Occipital lobe (tissue), 2 donors: ENCODE results near the gene KCNK17. TPM values are rescaled to one million over a fixed set of nuclear protein-coding genes. Genes with fewer than 3 reads are reported as not detected.
A peak's percentile ranks its signal among the peaks of the same experiment; 100 is the strongest.

Experiments
- DNase-seq: peaks from one replicate; lab custom pipeline; 2025; lab: John Stamatoyannopoulos, UW
- total RNA-seq: library from RNA; depleted of rRNA; stranded (reverse); fragments of >200 nt; gene quantifications from one replicate; pipeline ENCODE4 v1.2.3, GENCODE V29; 2014

The KCNK17 gene
- not detected for total RNA-seq

DNA sequence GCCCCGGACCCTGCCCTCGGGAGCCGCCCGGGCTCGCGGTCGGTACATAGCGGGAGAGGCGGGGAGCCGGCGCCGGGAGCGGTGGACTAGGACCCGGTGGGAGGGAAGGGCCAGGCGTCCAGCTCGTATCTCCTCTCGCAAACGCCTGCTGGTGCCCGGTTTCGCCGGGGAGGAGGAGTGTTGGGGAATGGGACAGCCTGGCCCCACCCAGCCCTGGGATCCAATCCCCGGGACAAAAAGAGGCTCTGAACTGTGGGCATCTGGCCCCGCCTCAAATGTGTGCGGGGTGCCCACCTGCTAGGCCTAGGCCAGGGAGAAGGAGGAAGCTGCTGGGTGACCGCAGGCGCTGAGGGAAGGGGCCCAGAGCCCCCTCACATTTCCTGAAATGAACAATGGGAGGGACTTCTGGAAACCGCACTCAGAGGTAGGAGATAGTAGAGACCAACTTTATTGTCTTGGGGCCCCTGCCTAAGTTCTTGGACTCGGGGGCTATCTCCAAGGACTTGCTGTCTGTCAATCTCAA lies at the start of gene KCNK17:
KCNK17 (minus strand) TSS at position 147 of the 523 bp plus-strand sequence; CDS start at position 48, 99 bp downstream.
- no peak for DNase-seq

GRCh38 chr6:39363280-39363679 lies 49.1 kb upstream of the KCNK17 start:
- no peak for DNase-seq

DNA sequence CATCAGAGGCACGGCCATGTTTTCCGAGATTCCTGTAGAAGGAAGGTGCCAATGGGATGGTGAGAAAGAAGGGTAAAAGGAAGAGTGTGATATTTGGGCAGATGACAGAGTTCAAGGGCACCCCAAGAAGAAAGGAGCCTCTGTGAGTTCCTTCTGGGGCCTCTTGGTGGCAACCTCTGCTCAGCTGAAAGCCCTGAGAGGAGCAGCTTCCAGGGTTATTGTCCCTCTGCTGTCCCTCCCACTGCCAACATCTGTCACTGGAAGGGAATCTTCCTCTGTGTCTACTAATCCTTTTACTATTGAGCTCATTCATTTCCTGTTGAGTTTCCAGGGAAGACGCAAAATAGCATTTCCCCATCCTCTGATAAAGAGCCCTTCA lies 48.3 kb upstream of the KCNK17 start:
- peak; percentile 36 for DNase-seq

DNA sequence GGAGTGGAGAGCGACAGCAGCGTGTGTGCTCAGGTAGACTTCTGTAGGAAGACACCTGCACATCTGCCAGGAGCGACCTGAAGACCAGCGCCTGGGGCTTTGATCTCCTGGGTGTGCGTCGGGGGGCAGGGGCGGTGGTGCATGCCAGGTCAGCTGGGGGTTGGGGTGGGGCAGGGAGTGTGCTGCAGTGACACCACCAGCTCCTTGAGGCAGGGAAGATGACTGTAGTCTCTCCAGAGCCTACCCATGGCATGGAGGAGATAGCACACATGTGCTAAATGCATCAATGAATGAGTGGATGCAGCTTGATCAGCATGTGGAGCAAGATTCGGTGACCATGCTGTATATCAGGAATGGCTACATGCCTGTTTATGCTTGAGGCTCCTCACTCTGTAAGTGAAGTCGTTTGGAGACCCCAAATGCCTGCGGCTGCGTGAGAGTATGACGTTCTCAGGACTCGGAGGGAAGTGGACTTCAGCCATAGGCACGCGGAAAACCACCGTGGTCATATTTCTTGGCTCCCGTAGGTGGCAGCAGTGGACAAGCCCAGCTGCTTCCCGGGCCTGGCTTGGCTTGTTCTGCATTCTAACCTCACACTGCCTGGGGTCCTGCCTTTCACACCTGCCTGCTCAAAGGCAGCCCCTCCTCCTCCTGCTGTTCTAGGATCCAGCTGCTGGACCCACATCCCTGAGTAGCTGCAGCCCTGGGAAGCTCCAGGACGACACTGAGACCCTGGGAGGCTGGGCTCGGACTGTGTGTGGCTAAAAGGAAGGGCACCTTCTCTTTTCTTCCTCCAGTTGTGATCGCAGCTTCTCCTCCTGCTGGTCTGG lies 47.7 kb upstream of the KCNK17 start:
- peak; percentile 58 for DNase-seq

DNA sequence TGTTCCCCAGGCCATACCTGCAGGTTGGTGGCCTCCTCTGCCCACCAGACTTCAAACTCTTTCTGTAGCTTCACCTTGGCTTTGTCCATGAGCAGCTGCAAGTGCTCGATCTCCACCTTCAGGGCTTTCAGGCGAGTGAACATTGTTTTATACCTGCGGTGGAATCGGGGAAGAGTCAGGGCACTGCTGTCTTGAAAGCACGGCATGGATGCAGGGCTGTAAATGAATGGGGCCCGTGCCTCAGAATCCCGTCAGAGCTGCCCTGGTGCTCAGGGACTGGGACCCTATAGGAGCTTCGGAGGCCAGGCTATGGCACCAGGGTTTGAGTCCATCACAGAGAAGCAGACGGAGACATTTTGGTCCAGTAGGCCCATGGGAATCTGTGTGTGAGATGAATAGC lies 46.2 kb upstream of the KCNK17 start:
- no peak for DNase-seq

DNA sequence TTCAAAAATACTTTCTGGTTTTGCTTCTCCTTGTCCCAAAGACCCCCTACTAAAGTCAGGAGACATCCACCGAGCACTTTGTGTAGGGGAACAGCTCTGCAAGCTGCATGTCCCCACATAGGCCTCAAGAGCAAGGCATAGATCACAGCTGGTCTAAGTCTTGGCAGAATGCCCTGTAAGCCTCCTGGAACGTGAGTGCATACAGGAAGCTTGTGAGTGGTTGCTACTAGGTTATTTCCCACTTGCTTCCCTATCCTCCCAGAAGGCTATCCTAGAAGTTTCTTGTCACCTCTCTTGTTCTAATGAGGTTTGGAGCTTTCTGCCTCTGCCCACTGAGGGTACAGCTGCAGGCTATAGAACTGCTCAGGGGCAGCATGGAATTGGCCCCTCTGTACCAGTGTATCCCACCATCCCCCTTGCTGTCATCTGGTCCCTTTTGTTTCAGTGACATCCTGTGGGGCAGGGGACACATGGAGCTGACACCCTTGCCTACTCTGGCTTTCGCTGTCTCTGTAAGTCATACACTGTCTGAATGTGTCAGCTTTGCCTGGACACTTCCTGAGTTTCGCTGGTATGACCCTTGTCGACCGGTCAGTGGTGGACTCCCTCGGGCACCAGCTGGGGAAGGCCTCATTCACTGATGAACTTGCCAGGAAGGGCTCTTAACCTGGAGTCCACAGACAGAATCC lies 43.9 kb upstream of the KCNK17 start:
- no peak for DNase-seq

- DNase-seq = no peak
These were observed 39.6 kb upstream of the KCNK17 start for GRCh38 chr6:39353698-39354315.

- DNase-seq = no peak
These were observed 36.7 kb upstream of the KCNK17 start for GRCh38 chr6:39350723-39351505.

DNA sequence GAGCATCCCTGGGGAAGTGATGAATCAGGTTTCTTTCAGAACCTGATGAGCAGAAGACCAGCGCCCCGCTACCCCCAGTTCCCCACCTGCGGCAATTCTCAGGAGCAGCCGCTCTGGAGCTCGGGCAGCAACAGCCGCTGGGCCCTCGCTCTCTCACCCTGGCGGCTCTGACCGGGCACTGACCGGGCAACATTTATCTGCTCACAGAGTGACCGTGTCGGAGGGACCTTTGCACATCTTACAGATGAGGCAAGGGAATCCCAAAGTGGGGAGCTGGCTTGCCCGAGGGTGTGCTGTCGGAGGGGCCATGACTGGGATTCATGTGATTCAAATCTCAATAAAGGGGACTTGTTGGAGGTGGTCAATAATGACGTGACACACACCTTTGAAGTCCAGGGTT lies 34.5 kb upstream of the KCNK17 start:
- DNase-seq = no peak

DNA sequence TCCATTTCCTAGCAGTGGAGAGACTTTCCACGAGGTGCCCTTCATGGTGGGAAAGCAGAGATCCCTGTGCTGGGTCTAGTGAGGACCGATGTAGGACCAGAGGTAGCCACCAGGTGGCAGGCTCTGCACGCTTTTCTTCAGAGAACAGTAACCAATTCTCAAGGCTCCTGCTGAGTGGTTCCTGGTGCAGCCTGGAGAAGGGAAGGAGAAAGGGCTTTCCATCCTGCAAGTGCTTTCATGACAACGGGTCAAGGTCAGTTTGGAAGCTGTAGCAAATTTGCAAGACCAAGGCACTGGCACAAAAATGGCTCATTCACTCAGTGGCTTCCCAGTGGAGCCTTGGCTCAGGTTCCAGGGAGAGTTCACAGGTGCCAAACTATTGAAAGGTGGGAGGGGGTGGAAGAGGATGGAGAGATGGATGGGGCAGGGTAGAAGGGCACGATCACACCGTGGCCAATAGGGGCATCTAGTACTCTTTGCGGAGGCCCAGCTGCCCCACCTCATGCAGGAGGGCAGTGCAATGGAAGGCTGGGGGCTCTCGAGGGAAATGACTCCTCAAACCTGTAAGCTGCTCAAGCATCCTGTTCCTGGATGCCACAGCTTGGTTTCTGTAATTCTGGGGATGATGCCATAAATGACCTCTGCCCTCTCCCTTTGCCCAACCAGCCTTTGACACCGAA lies 33.8 kb upstream of the KCNK17 start:
- DNase-seq = peak; percentile 33

DNA sequence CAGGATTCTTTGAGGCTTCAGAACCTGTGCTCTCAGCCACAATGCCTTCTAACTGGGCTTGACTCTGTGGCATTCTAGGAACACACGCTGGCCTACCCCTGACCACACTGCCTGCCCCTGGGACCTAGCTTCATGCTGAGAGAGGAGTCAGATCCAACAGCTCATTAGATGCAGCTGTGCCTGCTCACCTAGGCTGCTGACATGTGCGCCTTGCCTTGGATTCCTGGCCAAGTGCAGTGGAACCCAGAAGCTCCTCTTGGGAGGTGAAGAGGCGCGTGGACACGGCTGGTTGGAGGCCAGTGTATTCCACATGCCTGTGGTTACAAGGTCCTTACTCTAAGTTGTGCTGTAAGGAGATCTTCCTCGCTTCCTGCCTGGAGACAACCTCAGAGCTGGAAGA lies 33.0 kb upstream of the KCNK17 start:
- no peak for DNase-seq

GRCh38 chr6:39344821-39345280 lies 30.6 kb upstream of the KCNK17 start:
- DNase-seq = no peak

- no peak for DNase-seq
These were observed 29.2 kb upstream of the KCNK17 start for GRCh38 chr6:39343396-39343870.

DNA sequence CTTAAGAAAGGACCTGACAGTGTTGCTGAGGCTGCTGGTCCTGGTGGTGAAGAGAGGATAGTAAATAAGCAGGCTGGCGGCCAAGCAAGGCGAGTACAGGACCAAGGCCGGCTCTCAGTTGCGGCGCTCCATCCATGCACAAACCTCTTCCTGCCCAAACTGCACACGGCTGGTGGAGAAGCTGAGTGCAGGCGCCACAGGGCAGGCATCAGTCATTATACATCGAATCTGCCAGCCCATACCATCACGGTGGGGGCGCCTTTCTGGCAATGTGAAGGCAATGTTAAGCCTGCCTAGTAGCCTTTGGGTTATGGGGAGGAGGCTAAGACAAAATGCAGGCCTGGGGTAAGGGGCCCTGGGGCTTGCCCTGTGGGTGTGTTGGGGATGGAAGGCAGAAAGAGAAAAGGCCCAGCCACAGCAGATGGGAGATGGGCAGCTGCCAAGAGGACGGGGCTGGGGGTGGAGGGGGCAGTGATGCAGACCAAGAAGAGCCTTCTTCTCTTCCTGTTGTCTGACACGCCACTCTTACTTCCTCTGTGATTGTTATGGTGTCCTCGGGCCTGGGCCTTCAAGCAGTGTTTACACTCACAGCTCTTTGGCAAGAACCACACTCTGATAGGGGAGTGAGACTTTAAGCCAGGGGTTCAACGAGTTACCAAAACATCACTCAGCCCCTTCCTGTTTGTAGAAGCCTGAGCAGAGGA lies 28.6 kb upstream of the KCNK17 start:
- no peak for DNase-seq

- DNase-seq = no peak
These were observed 27.7 kb upstream of the KCNK17 start for GRCh38 chr6:39341937-39342336.

DNA sequence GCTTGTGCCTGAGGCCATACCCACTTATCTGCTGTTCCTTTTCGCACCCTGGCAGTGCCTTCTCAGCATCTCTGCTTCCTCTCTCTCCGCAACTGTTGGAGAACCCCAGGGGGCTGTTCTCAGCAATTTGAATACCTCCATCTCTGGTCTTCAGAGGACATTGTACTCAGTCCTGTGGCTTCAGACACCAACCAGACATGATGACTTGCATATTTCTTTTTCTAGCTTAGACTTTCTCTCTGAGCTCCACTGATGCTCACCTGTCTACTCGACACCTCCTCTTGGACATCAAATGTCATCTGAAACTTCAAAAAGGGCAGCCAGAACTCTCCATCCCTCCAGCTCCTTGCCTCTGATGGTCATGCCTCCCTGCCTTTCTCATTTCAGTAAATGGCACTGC lies 27.1 kb upstream of the KCNK17 start:
- no peak for DNase-seq

GRCh38 chr6:39339868-39340550 lies 25.8 kb upstream of the KCNK17 start:
- no peak for DNase-seq

DNA sequence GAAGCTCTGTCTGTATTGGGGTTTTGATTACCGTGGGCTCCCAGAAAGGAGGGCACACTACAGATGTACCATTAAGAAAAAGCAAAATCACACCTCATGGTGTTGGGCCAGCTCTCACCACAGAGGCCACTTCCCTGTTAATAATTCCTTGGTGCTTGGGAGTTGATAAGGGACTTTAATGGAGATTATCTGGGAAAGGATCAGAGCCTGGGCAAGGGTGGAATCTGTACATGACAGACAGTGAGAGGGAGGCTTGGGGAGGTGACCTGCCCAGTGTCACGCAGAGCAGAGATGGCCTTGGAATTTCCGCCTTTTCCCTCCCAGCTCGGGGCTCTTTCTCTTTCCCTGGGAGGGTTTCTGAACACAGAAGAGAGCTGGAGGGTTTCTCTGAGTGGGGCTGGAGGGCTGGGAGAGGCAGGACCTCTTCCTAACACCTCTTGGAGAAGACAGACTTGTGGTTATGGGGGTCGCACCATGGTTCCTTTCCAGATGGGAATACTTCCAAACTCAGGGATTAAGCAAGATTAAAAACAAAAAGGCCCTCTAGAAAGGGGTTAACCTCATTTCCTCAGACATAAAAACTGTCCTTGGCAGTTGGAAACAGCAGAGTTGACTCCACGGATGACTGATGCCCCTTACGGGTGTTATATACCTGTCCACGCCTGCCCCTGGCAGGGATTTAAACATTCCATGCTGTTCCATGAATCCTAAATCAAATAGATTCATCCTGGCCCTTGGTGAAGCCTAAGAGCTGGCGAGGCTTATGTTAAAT lies 25.1 kb upstream of the KCNK17 start:
- no peak for DNase-seq

DNA sequence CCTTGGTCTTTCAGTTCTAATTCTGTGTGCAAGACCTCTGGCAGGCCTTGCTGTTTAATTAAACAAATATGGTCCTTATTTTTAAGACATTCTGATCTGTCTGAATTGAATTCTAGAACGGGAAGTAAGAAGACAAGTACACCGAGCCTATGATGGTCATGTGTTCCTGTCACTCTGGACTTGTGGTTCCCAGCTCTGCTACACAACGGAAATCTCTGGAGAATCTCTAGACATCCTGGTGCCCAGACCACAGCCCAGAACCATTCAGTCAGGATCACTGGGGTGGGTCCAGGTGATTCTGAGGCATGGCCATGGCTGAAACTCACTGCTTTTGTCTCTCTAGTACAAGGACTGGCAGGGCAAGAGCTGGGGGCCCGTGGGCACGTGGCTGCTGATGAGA lies 24.2 kb upstream of the KCNK17 start:
- no peak for DNase-seq
